Cardiac fibroblast (primary cell): ENCODE results near the gene C2CD2.

Experiments used
- DNase-seq, 2 donors: peaks; one replicate each; pipeline versions ENCODE4 v3.0.0 to v3.0.0-alpha.2; 2010; ENCODE audit warnings: low read depth in 2 of 2
- H3K4me3 ChIP-seq, 2 donors: replicated peaks in 1 of 2; 1 replicate in 1 of 2; 2 replicates in 1 of 2; pipeline ENCODE4 v1.5.1; 2011; ENCODE audit warnings: low read depth in 2 of 2, low read length in 2 of 2, mild to moderate bottlenecking in 2 of 2, moderate library complexity in 1 of 2
- TF ChIP-seq, protein P1 (sequence below): IDR thresholded peaks from one replicate; pipeline ENCODE4 v1.5.1; 2011; ENCODE audit warnings: low read depth, mild to moderate bottlenecking, low read length, inconsistent platforms

Gene C2CD2

GRCh38 chr21:41859297-41859980 is 94.4 kb downstream of the C2CD2 start:
- H3K4me3 ChIP-seq = no peak overlapping the region
- DNase-seq = no peak
- TF ChIP-seq, protein P1, sequence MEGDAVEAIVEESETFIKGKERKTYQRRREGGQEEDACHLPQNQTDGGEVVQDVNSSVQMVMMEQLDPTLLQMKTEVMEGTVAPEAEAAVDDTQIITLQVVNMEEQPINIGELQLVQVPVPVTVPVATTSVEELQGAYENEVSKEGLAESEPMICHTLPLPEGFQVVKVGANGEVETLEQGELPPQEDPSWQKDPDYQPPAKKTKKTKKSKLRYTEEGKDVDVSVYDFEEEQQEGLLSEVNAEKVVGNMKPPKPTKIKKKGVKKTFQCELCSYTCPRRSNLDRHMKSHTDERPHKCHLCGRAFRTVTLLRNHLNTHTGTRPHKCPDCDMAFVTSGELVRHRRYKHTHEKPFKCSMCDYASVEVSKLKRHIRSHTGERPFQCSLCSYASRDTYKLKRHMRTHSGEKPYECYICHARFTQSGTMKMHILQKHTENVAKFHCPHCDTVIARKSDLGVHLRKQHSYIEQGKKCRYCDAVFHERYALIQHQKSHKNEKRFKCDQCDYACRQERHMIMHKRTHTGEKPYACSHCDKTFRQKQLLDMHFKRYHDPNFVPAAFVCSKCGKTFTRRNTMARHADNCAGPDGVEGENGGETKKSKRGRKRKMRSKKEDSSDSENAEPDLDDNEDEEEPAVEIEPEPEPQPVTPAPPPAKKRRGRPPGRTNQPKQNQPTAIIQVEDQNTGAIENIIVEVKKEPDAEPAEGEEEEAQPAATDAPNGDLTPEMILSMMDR = no peak

GRCh38 chr21:41858466-41859296 is 95.1 kb downstream of the C2CD2 start:
- TF ChIP-seq, protein P1 = no peak
- H3K4me3 ChIP-seq = no peak overlapping the region
- no peak for DNase-seq

DNA sequence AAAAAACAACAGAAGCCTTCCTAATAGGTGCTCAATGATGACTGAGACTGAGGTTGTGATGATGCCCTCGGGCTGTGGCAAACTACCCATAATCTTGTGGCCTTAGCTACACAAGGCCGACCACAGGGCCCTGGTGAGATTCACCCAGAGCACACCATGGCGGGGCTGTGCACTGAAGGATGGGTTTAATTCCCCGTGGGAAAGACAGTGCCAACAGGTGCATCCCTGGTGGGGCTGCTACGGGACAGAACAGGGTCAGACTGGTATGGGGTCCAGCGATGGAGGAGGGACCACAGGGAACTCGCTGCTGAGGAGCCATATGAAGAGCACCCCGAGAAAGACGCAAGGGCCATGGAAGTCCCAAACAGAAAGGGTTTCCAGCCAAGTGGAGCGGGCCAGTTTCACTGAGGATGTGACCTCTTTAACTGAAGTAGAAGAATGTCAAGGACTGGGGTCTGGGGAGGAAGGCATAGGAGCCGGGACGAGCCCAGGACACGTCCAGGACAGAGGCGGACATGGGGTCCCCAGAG is 96.0 kb downstream of the C2CD2 start:
- H3K4me3 ChIP-seq = no peak overlapping the region
- DNase-seq = no peak
- TF ChIP-seq, protein P1 = no peak

- TF ChIP-seq, protein P1 = no peak
- H3K4me3 ChIP-seq = no peak overlapping the region
- DNase-seq = no peak
These were observed 97.2 kb downstream of the C2CD2 start for GRCh38 chr21:41856572-41856971.

DNA sequence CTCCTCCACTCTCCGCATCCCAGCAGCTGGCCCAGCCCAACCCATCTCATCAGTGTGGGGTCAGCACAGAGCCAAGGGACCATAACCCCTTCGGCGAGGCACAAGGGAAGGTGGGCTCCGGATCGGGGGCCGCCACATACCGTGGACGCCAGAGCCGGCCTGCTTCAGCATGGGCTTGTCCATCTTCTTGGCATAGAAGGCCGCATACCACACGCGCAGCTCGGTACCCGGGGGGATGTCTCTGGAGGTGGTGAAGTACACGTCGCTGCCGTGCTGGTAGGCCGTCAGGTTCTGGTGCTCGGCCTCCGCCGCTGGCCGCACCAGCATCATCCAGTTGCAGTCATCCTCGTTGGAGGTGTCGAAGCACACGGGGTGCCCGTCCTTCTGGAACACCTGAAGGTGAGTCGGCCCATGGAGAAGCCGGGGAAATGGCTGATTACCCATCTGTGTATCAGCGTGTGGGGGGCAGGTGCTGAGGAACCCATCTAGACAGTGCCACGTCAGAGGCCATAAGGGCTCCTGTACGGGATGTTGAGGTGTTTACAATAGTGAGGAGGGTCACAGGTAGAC is 99.3 kb downstream of the C2CD2 start:
- no peak for DNase-seq
- TF ChIP-seq, protein P1 = no peak
- no peak overlapping the region for H3K4me3 ChIP-seq

- TF ChIP-seq, protein P1 = no peak
- no peak overlapping the region for H3K4me3 ChIP-seq
- no peak for DNase-seq
These were observed 100.9 kb downstream of the C2CD2 start for GRCh38 chr21:41852929-41853320.
